Measurements from ENCODE around the gene TEX29. TPM values are rescaled to one million over a fixed set of nuclear protein-coding genes. Genes with fewer than 3 reads are reported as not detected.

TEX29 gene
- total RNA-seq, 2 donors from 2014 or later, result 1.7 to 2.2 TPM

DNA sequence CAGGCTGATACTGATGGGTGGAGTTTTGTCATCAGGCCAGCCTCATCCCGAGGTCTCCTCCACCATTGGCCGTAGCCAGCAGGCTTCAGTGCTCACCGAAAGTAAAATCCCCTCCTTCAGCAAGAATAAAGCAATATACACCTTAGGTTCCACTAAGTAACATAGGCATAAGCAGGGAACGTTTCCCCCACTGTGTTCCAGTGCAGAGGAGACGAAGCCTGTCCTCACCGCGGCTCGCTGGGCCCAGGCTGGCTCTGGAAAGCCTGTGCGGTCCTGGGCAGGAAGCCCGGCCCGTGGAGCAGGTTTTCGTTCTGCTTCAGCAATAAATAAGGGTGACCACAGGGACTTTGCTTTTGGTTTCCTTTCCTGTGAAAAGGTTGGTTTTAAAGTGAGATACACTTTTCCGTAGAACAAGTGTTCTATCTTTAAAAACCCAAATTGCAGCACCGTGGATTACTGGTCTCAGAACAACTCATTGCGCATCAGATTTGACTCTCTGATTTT is 16.3 kb upstream of the TEX29 start:
- Mint-ChIP-seq H3K27me3 (no peaks in the 10 kb centered on the region), H3K4me3 (peak overlapping the region; percentile 15)
- peak; percentile 84 for ATAC-seq (replicated peaks)

DNA sequence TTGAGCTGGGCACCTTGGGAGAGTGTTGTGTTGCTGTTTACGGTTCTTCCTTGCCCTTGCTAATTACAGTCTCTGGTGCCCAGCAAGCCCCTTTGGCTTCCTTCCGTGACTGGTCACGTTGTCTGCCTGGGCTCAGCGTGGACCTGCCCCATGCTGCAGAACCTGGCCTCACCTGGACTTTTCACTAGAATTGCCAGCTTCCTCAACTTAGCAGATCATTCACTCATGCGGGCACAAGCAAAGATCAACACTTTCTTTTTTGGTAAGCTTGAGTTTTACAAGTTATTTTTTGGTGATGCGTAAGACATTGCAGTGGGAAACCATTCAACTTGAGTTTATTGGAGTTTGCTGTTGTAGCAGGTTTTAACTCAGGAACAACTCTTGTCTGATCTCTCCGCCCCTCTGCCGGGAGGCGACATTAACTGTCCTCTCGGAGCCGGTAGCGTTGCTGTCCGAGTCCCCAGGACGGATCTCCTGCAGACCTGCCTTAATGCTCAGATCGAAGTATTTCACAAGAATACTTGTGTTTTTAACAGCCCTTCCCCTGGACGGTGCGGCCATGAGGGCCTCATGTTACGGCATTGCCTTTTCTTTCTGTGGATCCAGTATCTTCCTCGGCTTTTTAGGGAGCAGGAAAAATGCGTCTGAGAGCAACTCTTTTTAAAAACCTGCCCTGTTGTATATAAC is 15.7 kb upstream of the TEX29 start:
- no peaks in the 10 kb centered on the region for H3K27me3 Mint-ChIP-seq
- H3K4me3 Mint-ChIP-seq, result peak overlapping the region; percentile 15
- H3K4me1 Mint-ChIP-seq, result peaks cover 5% of the 10 kb centered on the region
- peaks cover 95% of the 10 kb centered on the region for H3K36me3 Mint-ChIP-seq (ENCODE audit: low read depth)
- H3K9me3 Mint-ChIP-seq, result peaks cover 7% of the 10 kb centered on the region
- H3K27ac Mint-ChIP-seq, result peak overlapping the region; percentile 39
- no peak for ATAC-seq (replicated peaks)

More for the DNA sequence above, 16.3 kb upstream of the TEX29 start:
- H3K36me3 Mint-ChIP-seq (ENCODE audit: low read depth), result peaks cover 94% of the 10 kb centered on the region
- H3K27ac Mint-ChIP-seq, result peak overlapping the region; percentile 39
- peaks cover 6% of the 10 kb centered on the region for H3K9me3 Mint-ChIP-seq
- peaks cover 1% of the 10 kb centered on the region for H3K4me1 Mint-ChIP-seq

DNA sequence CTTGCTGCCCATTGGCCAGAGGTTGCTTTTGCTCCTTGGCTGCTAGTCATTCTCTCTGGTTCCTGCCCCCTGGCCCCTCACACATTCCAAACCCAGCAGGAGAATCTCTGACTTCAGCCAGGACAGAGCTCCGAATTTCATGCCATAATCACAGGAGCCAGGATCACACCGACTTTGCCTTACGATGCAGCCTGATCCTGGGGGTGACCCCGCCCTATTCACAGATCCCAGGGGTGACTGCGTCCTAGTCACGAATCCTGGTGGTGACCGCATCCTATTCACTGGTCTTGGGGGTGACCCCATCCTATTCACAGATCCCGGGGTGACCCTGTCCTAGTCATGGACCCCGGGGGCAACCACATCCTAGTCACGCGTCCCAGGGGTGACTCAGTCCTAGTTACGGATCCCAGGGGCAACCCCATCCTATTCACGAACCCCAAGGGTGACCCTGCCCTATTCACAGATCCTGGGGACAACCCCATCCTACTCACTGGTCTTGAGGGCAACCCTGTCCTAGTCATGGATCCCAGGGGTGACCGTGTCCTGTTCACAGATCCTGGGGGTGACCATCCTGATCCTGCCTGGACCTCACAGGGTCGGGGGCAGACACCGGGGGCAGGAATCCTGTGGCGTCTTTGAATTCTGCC is 7.4 kb upstream of the TEX29 start:
- Mint-ChIP-seq H3K4me3 (no peak overlapping the region), H3K4me1 (peaks cover 5% of the 10 kb centered on the region), H3K27me3 (no peaks in the 10 kb centered on the region), H3K27ac (no peak overlapping the region), H3K36me3 (ENCODE audit: low read depth) (peaks cover 38% of the 10 kb centered on the region), H3K9me3 (peaks cover 11% of the 10 kb centered on the region)
- ATAC-seq (replicated peaks), result peak; percentile 71

DNA sequence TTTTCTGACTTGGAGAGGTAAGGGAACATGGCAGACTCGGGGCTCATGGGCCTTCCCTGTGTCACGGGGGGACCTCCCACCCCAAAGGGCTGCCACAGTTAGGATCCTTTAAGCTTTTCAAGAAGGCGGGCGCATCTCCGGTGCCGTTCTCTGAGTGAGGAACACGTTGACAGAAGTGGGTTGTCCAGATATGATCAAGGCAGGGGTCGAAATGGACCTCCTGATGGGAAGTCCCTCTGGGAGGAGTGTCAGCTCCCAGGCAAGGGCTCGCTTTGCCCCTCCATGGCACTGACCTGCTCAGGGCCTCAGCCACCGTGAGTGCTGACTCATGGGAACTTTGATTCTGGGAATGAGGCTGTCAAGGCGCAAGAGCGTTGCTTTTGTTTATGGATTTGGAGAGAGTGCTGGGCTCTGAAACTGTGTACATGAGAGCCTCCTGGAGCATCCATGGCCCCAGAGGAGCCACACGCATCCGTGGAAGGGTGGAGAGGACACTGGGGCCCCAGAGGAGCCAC is 6.5 kb upstream of the TEX29 start:
- no peak for ATAC-seq (replicated peaks)
- Mint-ChIP-seq H3K4me1 (peaks cover 4% of the 10 kb centered on the region), H3K27ac (peak overlapping the region; percentile 7), H3K36me3 (ENCODE audit: low read depth) (peaks cover 29% of the 10 kb centered on the region), H3K9me3 (peaks cover 10% of the 10 kb centered on the region), H3K27me3 (no peaks in the 10 kb centered on the region), H3K4me3 (no peak overlapping the region)

DNA sequence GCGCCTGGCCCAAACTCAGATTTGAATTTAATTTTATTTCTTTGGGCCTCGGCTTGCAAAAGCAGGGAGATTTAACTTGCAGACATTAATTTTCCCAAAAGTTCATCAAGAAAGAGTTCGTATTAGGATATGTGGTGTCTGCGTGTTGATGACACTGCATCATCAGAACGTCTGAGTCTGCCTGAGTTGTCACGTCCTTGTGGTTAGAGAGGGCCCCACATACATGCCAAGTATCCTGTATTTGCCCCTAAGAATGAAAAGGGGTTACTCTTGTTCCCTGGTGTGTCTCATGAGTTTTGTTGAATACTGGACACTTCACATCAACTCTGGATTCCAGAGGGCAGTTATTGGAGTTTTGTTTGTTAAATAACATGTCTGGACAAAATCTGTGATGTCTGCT is 5.6 kb upstream of the TEX29 start:
- ATAC-seq (replicated peaks), result no peak
- no peaks in the 10 kb centered on the region for H3K27me3 Mint-ChIP-seq
- peaks cover 7% of the 10 kb centered on the region for H3K9me3 Mint-ChIP-seq
- no peaks in the 10 kb centered on the region for H3K4me1 Mint-ChIP-seq
- peaks cover 21% of the 10 kb centered on the region for H3K36me3 Mint-ChIP-seq (ENCODE audit: low read depth)
- no peak overlapping the region for H3K27ac Mint-ChIP-seq
- no peak overlapping the region for H3K4me3 Mint-ChIP-seq

DNA sequence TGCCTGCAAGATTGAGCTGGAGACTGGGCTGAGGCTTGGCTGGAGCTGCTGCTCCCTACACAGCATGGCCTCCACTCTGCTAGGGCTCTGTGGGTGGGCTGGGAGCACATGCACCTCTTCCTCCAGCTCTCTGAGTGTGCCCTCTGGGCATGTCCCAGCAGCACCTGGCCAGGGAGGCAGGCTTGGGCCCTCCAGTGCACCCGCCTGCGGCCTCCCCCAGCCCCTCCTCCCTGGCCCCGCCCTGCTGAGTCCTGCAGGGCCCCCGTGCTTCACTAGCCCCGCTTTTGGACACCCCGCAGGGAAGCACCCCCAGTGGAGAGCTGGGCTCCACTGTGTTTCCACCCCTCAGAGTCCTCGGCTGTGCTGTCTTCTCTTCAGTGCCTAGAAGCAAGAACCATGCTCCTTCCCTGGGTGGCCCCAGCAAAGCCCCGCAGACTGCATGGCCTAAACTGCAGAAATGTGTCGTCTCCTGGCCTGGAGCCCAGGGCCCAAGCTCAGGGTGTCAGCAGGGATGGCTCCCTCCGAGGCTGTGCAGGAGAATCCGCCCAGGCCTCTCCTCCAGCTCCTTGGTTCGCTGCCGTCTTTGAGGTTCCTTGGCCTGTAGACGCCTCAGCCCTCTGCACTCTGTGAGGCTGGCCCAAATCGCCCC is 5.0 kb upstream of the TEX29 start:
- Mint-ChIP-seq H3K4me1 (no peaks in the 10 kb centered on the region), H3K4me3 (no peak overlapping the region), H3K27me3 (no peaks in the 10 kb centered on the region), H3K9me3 (peaks cover 7% of the 10 kb centered on the region), H3K27ac (no peak overlapping the region), H3K36me3 (ENCODE audit: low read depth) (peaks cover 15% of the 10 kb centered on the region)
- ATAC-seq (replicated peaks), result no peak

DNA sequence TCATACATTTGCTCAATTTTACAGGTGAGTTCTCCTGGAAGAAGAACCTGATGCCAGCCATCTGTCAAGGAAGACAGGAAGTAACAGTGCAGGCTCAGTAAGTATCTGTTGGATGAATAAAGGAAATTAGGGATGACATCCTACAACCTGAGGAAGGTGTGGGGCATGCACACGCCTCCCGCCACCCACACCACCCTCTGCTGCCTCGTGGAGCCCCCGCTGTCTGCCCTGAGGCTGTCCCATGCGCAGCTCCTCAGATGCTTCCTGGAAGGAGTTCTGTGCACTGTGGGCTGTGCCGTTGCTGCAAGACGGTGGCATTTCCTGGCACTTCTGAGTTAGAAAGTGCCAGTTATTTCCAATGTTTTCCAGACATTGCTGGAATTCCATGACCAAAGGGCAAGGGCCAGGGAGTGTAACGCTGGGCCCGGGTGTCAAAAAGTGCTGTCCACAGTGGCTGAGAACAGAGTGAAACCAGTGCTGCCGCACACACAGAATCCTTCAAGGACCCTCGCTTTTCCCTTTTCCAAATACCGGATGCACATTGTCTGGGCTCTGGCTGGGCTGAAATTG is 4.2 kb upstream of the TEX29 start:
- H3K36me3 Mint-ChIP-seq (ENCODE audit: low read depth), result peaks cover 8% of the 10 kb centered on the region
- ATAC-seq (replicated peaks), result no peak
- peaks cover 3% of the 10 kb centered on the region for H3K9me3 Mint-ChIP-seq
- H3K27ac Mint-ChIP-seq, result peak overlapping the region; percentile 51
- H3K4me1 Mint-ChIP-seq, result no peaks in the 10 kb centered on the region
- H3K27me3 Mint-ChIP-seq, result no peaks in the 10 kb centered on the region
- no peak overlapping the region for H3K4me3 Mint-ChIP-seq

DNA sequence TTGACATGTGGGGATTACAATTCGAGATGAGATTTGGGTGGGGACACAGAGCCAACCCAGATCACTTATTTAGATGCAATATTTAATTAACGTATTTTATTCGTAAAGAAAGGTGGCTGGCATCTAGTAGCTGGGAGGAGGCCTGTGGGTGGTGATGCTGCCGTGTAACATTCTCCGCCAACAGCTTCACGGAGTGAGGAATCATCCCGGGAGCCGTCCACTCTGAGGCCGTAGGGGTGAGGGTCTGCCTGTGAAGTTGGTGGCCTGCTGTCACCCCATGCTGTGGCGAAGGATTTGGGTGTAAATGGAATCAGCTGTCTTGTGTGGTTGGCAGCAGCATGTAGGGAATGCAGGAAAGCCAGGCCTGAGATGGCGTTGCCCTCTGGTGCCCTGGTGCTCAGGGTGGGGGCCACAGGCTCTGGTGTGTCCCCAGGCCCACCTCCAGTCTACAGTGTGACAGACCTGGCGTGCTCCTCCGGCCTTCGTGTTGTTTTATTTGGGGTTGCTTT is 3.3 kb upstream of the TEX29 start:
- Mint-ChIP-seq H3K27ac (peak overlapping the region; percentile 51), H3K4me3 (no peak overlapping the region), H3K9me3 (no peaks in the 10 kb centered on the region), H3K36me3 (ENCODE audit: low read depth) (peaks cover 5% of the 10 kb centered on the region), H3K27me3 (no peaks in the 10 kb centered on the region), H3K4me1 (no peaks in the 10 kb centered on the region)
- no peak for ATAC-seq (replicated peaks)

DNA sequence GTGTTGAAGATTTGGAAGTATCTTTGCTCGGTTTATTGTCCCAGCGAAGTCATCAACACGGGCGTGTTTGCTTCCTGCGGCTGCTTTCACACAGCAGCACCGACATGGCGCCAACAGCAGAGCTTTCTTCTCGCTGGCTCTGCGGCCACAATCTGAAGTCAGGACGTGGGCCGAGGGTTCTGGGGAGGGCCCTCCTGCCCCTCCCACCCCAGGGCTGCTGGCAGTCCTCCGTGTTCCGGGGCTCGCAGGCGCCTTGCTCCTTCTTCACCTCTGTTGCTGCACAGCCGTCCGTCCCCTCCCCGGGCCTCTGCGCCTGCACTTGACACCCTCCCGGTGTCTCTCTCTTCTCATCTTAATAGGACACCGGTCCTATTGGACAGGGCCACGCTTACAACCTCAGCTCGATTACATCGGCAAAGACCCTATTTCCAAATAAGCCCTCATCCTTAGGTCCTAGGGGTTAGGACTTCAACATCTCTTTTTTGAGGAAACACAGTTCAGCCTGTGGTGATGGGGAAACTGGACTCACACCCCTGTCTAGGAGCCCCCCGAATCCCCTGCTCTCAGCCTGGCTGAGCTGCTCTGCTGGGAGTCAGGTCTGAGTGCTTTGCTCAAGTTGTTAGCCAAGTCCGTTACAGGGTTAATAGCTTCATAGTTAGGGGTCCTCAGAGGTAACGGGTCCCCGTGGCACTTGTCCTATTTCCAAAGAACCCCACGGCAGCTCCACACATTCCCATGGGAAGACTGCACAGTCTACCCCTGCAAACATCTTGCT is 2.7 kb upstream of the TEX29 start:
- Mint-ChIP-seq H3K4me1 (no peaks in the 10 kb centered on the region), H3K27ac (no peak overlapping the region)

DNA sequence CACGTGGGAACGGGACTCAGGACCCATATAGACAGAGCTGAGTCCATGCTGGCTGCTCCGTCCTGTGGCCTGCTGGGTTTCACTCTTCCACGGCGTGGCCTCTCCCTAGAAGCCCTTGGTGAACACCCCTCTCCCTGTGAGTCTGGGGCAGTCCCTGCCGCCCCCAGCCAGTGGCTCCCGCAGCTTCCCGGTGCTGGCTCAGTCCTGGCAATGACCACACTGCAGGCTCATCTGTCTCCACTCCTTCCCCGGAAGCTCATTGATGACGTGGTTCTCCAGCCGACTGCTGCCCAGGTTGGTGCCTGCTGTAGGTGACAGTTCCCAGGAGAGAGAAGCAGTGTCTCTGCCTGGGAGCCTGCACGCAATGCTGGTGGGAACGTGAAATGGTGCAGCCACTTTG is 2.1 kb upstream of the TEX29 start:
- Mint-ChIP-seq H3K27ac (no peak overlapping the region), H3K4me3 (no peak overlapping the region), H3K4me1 (no peaks in the 10 kb centered on the region), H3K27me3 (no peaks in the 10 kb centered on the region), H3K9me3 (no peaks in the 10 kb centered on the region), H3K36me3 (ENCODE audit: low read depth) (peaks cover 5% of the 10 kb centered on the region)
- no peak for ATAC-seq (replicated peaks)

More for the DNA sequence above, 2.7 kb upstream of the TEX29 start:
- no peaks in the 10 kb centered on the region for H3K27me3 Mint-ChIP-seq
- no peak for ATAC-seq (replicated peaks)
- H3K36me3 Mint-ChIP-seq (ENCODE audit: low read depth), result peaks cover 5% of the 10 kb centered on the region
- H3K9me3 Mint-ChIP-seq, result no peaks in the 10 kb centered on the region
- H3K4me3 Mint-ChIP-seq, result no peak overlapping the region

DNA sequence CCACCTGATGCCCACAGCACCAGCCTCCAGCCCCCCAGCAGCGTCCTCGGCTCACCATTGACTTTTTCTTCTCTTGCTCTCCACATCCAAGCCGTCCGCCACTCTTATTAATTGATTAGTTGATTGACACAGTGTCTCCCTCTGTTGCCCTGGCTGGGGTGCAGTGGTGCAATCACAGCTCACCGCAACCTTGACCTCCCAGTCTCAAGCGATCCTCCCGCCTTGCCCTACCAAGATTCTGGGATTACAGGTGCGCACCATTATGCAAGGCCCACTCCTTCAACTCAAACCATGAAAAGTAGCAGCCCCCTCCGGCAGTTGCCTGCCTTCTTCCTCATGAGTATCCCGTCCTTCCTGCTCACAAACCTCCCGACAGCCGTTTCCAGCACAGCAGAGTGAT is 921 bp upstream of the TEX29 start:
- peaks cover 6% of the 10 kb centered on the region for H3K4me1 Mint-ChIP-seq
- no peaks in the 10 kb centered on the region for H3K27me3 Mint-ChIP-seq
- ATAC-seq (replicated peaks), result no peak
- H3K4me3 Mint-ChIP-seq, result no peak overlapping the region
- H3K9me3 Mint-ChIP-seq, result no peaks in the 10 kb centered on the region
- peak overlapping the region; percentile 73 for H3K27ac Mint-ChIP-seq
- H3K36me3 Mint-ChIP-seq (ENCODE audit: low read depth), result peaks cover 14% of the 10 kb centered on the region

DNA sequence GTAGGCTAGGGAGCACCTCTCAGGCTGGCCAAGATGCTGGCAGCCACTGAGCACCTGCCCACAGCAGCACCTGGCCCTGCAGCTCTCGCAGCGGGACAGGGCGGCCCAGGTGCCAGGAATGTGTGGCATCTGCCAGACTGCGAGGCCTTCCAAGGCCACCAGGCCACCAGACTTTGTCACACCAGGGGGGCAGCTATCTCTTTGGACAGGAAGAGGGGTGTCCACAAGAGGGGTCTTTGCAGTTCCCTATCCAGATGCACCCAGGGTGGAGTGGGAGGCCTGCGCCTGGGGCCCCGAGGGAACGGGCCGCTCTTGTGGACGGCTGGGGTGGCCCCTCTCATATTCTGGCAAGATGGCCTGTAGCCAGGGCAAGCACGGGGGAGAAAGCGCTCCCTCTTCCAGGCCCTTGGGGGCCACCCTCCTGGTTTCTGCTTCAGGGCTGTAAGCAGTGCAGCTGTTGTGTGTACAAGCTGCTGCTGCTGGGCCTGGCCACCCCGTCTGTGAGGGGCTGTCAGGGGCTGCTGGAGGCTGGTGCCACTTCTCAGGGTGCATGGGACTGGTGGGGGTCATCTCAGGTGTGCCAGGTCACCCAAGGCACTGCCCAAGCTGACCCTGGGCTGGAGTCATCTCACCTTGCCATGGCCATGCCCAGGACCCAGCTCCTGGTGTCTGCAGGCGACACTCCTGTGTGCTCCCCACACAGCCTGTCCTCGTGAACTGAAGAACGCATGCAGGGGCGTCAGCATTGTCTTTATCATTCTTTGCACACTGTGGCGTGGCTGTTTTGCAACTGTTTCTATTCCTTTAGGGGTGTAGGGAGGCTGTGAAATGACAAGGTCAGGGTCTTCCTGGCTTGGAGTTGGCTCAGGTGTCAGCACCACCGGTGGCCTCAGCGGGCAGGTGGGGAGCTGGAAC is 1.8 kb downstream of the TEX29 start:
- peaks cover 9% of the 10 kb centered on the region for H3K36me3 Mint-ChIP-seq (ENCODE audit: low read depth)
- no peaks in the 10 kb centered on the region for H3K9me3 Mint-ChIP-seq
- peak overlapping the region; percentile 85 for H3K4me3 Mint-ChIP-seq
- H3K4me1 Mint-ChIP-seq, result peaks cover 6% of the 10 kb centered on the region
- no peaks in the 10 kb centered on the region for H3K27me3 Mint-ChIP-seq
- peak overlapping the region; percentile 98 for H3K27ac Mint-ChIP-seq
- ATAC-seq (replicated peaks), result no peak

DNA sequence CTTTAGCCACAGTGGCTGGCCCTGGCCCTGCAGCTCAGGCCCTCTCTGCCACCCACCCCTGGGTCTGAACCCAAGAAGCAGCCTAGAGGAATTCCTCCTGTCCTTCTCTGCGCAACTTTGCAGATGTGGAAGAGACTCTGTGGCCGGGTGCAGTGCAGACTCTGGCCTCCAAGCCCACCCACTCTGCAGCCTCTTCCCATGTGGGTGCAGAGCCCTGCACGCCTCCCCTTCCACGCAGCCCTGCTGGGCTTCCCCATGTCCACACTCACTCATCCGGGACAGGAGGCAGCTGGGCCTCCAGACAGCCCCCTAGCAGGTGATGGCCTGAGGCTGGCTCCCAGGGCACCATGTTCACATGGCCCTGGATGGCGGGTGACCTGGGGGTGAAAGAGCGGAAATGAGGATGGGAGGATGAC is 2.5 kb downstream of the TEX29 start:
- Mint-ChIP-seq H3K9me3 (no peaks in the 10 kb centered on the region), H3K4me1 (peaks cover 6% of the 10 kb centered on the region), H3K27ac (peak overlapping the region; percentile 98), H3K27me3 (no peaks in the 10 kb centered on the region), H3K4me3 (peak overlapping the region; percentile 85), H3K36me3 (ENCODE audit: low read depth) (peaks cover 9% of the 10 kb centered on the region)
- no peak for ATAC-seq (replicated peaks)

All from activated T-helper 17 cell treated with anti-CD3 and anti-CD28 coated beads, Interleukin-2, amount 50 U/mL, for 72 hours (primary cell).